ENCODE data around the gene LIPT2.

GRCh38 chr11:74507582-74507981, 14.1 kb upstream of the LIPT2 start:
- TF ChIP-seq ZNF768 (tag by site-specific recombination; IDR thresholded peaks at IDR 0.05) (no peak), ZNF274 (IDR thresholded peaks at IDR 0.05; ENCODE audit: low read length) (no peak), ZNF274 (tag by site-specific recombination; IDR thresholded peaks at IDR 0.05; ENCODE audit: borderline replicate concordance) (no peak), ZNF19 (tag by site-specific recombination; IDR thresholded peaks at IDR 0.05; ENCODE audit: low read depth) (no peak), ZNF658 (tag by site-specific recombination; IDR thresholded peaks at IDR 0.05) (no peak), PATZ1 (tag by site-specific recombination; IDR thresholded peaks at IDR 0.05) (no peak)

Measured in HEK293 (cell line).